Endothelial cell of umbilical vein (primary cell): ENCODE results near the gene MAST4. TPM values are rescaled to one million over a fixed set of nuclear protein-coding genes. Genes with fewer than 3 reads are reported as not detected.

Experiments used
- BruUV-seq: library from RNA; stranded (reverse); fragments of 400-500 nt; replicated peaks from 2 replicates; lab custom pipeline; 2021; lab: Mats Ljungman, UMichigan
- CTCF ChIA-PET: fragments of 300-600, 350-600 bp; sonication (Branson Sonifier 250); formaldehyde crosslinking; loops from one replicate; lab custom pipeline; 2021; ENCODE audit warnings: antibody characterized with exemption, inconsistent platforms; lab: Charles Lee
- POLR2A ChIA-PET: fragments of 300-600, 350-600 bp; sonication (Branson Sonifier 250); formaldehyde crosslinking; loops from one replicate; lab custom pipeline; 2021; ENCODE audit warnings: antibody characterized with exemption, inconsistent platforms; lab: Charles Lee
- DNase-seq: peaks from one replicate; pipeline ENCODE4 v3.0.0-alpha.2; 2011; ENCODE audit warnings: low read depth, low spot score
- FAIRE-seq: peaks from 2 replicates; lab custom pipeline; 2011; peaks lifted over from hg19 to GRCh38; lab: Jason Lieb, UNC
- H2AFZ ChIP-seq: 2 replicates; pipeline ENCODE4 v1.6.0; 2012; ENCODE audit warnings: low read depth, low read length, control low read depth, inconsistent platforms
- H3K27ac ChIP-seq: 2 replicates; pipeline ENCODE4 v1.5.1; 2011; ENCODE audit warnings: low read depth, mild to moderate bottlenecking, control low read depth, low read length, moderate library complexity; ENCODE audit not compliant: insufficient read depth
- H3K27me3 ChIP-seq, 2 experiments: 2 replicates each; pipeline versions ENCODE4 v1.6.0 to v1.6.1; 2011; ENCODE audit warnings: low read length in 2 of 2, mixed read lengths in 1 of 2; ENCODE audit not compliant: control insufficient read depth in 2 of 2, insufficient read depth in 2 of 2
- H3K36me3 ChIP-seq, 2 experiments: 2 replicates in 1 of 2; 3 replicates in 1 of 2; pipeline ENCODE4 v1.5.1; 2011; ENCODE audit warnings: low read length in 2 of 2, mild to moderate bottlenecking in 1 of 2, moderate library complexity in 1 of 2; ENCODE audit not compliant: control insufficient read depth in 2 of 2, insufficient read depth in 2 of 2; ENCODE audit errors: extremely low read depth in 1 of 2
- H3K4me1 ChIP-seq: 3 replicates; pipeline ENCODE4 v1.5.1; 2011; ENCODE audit warnings: mild to moderate bottlenecking, low read length; ENCODE audit not compliant: control insufficient read depth, insufficient read depth; ENCODE audit errors: extremely low read depth
- H3K4me2 ChIP-seq: 2 replicates; pipeline ENCODE4 v1.6.1; 2011; ENCODE audit warnings: low read length, control low read depth, mixed read lengths; ENCODE audit not compliant: insufficient read depth
- H3K4me3 ChIP-seq, 3 experiments: fragments of 200-600 bp in 1 of 3; sonication (generic), shearing (Covaris generic) in 1 of 3; replicated peaks in 1 of 3; 2 replicates each; pipeline ENCODE4 v1.5.1; 2011 to 2016; ENCODE audit warnings: control low read depth in 3 of 3, low read length in 3 of 3, mild to moderate bottlenecking in 2 of 3, inconsistent platforms in 1 of 3, low read depth in 1 of 3, moderate library complexity in 1 of 3; ENCODE audit not compliant: insufficient read depth in 1 of 3
- H3K79me2 ChIP-seq: 2 replicates; pipeline ENCODE4 v1.6.0; 2012; ENCODE audit warnings: low read length, inconsistent platforms; ENCODE audit not compliant: control insufficient read depth, insufficient read depth
- H3K9ac ChIP-seq: replicated peaks from 2 replicates; pipeline ENCODE3; 2011; ENCODE audit warnings: low read length, control low read depth; ENCODE audit not compliant: insufficient read depth; ENCODE audit errors: extremely low read depth
- H3K9me1 ChIP-seq: replicated peaks from 3 replicates; pipeline ENCODE4 v1.6.0; 2011; ENCODE audit warnings: mild to moderate bottlenecking, low read length; ENCODE audit not compliant: control insufficient read depth, insufficient read depth; ENCODE audit errors: extremely low read depth
- H3K9me3 ChIP-seq: replicated peaks from 2 replicates; pipeline ENCODE4 v1.5.1; 2012; ENCODE audit warnings: low read length, inconsistent platforms; ENCODE audit not compliant: control insufficient read depth, insufficient read depth
- H4K20me1 ChIP-seq: replicated peaks from 2 replicates; pipeline ENCODE3; 2011; ENCODE audit warnings: mild to moderate bottlenecking, low read length; ENCODE audit not compliant: control insufficient read depth, insufficient read depth; ENCODE audit errors: extremely low read depth
- CTCF ChIP-seq, 2 donors: IDR thresholded peaks; 1 replicate in 1 of 2; 2 replicates in 1 of 2; pipeline ENCODE4 v1.5.1; 2011; ENCODE audit warnings: low read length in 2 of 2, mild to moderate bottlenecking in 2 of 2, moderate library complexity in 2 of 2, control low read depth in 1 of 2, inconsistent platforms in 1 of 2, low read depth in 1 of 2; ENCODE audit not compliant: insufficient read depth in 1 of 2; ENCODE audit errors: extremely low read depth in 1 of 2
- EZH2 ChIP-seq: IDR thresholded peaks from 2 replicates; pipeline ENCODE4 v1.6.1; 2012; ENCODE audit warnings: borderline replicate concordance, low read depth, mild to moderate bottlenecking, moderate library complexity, low read length, inconsistent platforms; ENCODE audit not compliant: severe bottlenecking
- FOS ChIP-seq: IDR thresholded peaks from 2 replicates; pipeline ENCODE4 v1.6.1; 2011; ENCODE audit warnings: mild to moderate bottlenecking, low read length, moderate library complexity, borderline replicate concordance; ENCODE audit not compliant: insufficient read depth
- GATA2 ChIP-seq: IDR thresholded peaks from 2 replicates; pipeline ENCODE4 v1.7.0; 2011; ENCODE audit warnings: low read depth, mild to moderate bottlenecking, moderate library complexity, mixed read lengths, low read length; ENCODE audit not compliant: insufficient read length, insufficient read depth
- JUN ChIP-seq: IDR thresholded peaks from 2 replicates; pipeline ENCODE4 v1.6.1; 2011; ENCODE audit warnings: borderline replicate concordance, low read depth; ENCODE audit not compliant: insufficient read length, insufficient read depth
- MAX ChIP-seq: IDR thresholded peaks from 2 replicates; pipeline ENCODE4 v1.6.1; 2011; ENCODE audit not compliant: insufficient read depth, insufficient read length
- MYC ChIP-seq: IDR thresholded peaks from one replicate; pipeline ENCODE4 v1.6.1; 2011; ENCODE audit warnings: mild to moderate bottlenecking, low read depth, low read length
- POLR2A ChIP-seq: IDR thresholded peaks from 2 replicates; pipeline ENCODE4 v1.6.1; 2012; ENCODE audit warnings: low read depth, mild to moderate bottlenecking, control low read depth, low read length
- POLR2AphosphoS5 ChIP-seq: IDR thresholded peaks from 2 replicates; pipeline ENCODE4 v1.6.1; 2012; ENCODE audit warnings: low read depth, mild to moderate bottlenecking, control low read depth, low read length, moderate library complexity; ENCODE audit not compliant: insufficient read depth
- dilution Hi-C: fragments of 300-500 bp; cut with MboI; formaldehyde crosslinking; loops from one replicate; pipeline ENCODE4 v1.15.0; 2019; ENCODE audit warnings: low sequenced_read_pairs; ENCODE audit not compliant: extremely low pct_ligation_motif_present
- intact Hi-C: fragments of 100-400 bp; cut with micrococcal nuclease; formaldehyde crosslinking; loops from one replicate; pipeline ENCODE4 v1.10.0; 2022
- polyA plus RNA-seq, 4 experiments: library from polyadenylated mRNA; depleted of rRNA in 3 of 4; stranded (reverse) in 3 of 4; unstranded in 1 of 4; fragments of >200 nt; gene quantifications; 2 replicates each; pipeline versions ENCODE4 v1.2.1 to v1.2.3, GENCODE V29; 2011 to 2012; ENCODE audit warnings: missing spikeins in 1 of 4
- total RNA-seq: library from RNA; stranded (reverse); gene quantifications from 2 replicates; pipeline ENCODE4 v1.2.3, GENCODE V29; 2021

Gene MAST4
- total and polyA plus RNA-seq, 2 donors (not counting 3 experiments of a cell fraction or from before 2014, with no cell fraction given): 40.2 to 116 TPM

DNA sequence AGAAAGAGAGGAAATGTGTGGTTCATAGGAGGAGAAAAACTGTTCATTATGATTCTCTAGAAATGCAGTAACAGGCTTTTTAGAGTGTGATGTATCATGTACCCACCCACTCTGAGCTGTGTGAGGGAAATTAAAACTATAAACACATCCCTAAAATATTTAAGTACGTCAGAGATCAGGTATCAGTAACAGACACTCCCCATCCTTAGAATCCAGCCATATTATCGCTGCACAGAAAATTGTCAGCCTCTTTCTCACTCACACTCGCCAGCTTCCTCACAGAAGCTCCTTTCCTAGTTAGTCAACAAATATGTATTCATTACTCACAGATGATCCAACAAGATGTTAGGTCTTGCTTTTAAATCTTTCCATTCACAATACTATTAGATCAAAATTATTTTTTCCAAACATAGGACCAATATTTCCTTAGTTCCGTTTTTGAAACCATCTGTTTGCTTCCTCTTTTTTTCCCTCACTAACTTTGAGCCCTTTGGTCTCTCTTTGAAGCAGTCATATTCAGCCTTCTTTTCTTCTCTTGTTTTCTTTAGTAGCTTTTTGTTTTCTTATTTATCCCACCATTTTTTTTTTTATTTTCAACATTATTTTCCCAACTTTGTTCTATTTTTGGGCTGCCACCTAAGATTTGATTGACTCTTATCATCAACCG is 13.6 kb upstream of the MAST4 start:
- dilution Hi-C loops: no loop called here
- CTCF ChIA-PET: no interaction called here

More for the DNA sequence above, 13.6 kb upstream of the MAST4 start:
- no peaks in the 10 kb centered on the region for H3K4me1 ChIP-seq
- POLR2A ChIA-PET: no interaction called here
- no peaks in the 10 kb centered on the region for H3K79me2 ChIP-seq
- TF ChIP-seq GATA2 (no peak), POLR2A (no peak), JUN (no peak), POLR2AphosphoS5 (no peak), MYC (no peak), FOS (no peak), EZH2 (no peak), CTCF (IDR thresholded peaks at IDR 0.05; ENCODE audit: extremely low read depth in 1 of 2, insufficient read depth in 1 of 2, low read depth in 1 of 2, low read length in 2 of 2) (no peak), MAX (no peak)
- intact Hi-C loops: no loop called here
- H4K20me1 ChIP-seq: no peaks in the 10 kb centered on the region
- no TSS peak for BruUV-seq
- no peak for FAIRE-seq
- H3K4me3 ChIP-seq: no peak overlapping the region
- H2AFZ ChIP-seq: no peak overlapping the region
- H3K36me3 ChIP-seq: no peaks in the 10 kb centered on the region
- H3K27me3 ChIP-seq: peaks cover 2 to 12% of the 10 kb centered on the region in 2 experiments
- no peak overlapping the region for H3K4me2 ChIP-seq
- H3K27ac ChIP-seq: no peak overlapping the region
- no peak overlapping the region for H3K9ac ChIP-seq
- DNase-seq: no peak
- no peaks in the 10 kb centered on the region for H3K9me1 ChIP-seq
- H3K9me3 ChIP-seq: no peaks in the 10 kb centered on the region
